MCF 10A (cell line): ENCODE results near the gene CDK14. TPM values are rescaled to one million over a fixed set of nuclear protein-coding genes. Genes with fewer than 3 reads are reported as not detected.

Source experiments
- BruUV-seq: library from RNA; stranded (reverse); fragments of 400-500 nt; replicated peaks from 2 replicates; lab custom pipeline; 2021; lab: Mats Ljungman, UMichigan
- CTCF ChIA-PET: fragments of 300-600 bp; sonication (Branson Sonifier 250); formaldehyde crosslinking; extraction: SDS; loops from one replicate; lab custom pipeline; 2021; ENCODE audit warnings: antibody characterized with exemption, inconsistent platforms; lab: Yijun Ruan, JAX
- POLR2A ChIA-PET: fragments of 300-600, 350-650 bp; sonication (Branson Sonifier 250); formaldehyde crosslinking; extraction: SDS; loops from one replicate; lab custom pipeline; 2020; ENCODE audit warnings: antibody characterized with exemption, inconsistent platforms; lab: Yijun Ruan, JAX
- DNase-seq: peaks from one replicate; pipeline ENCODE4 v3.0.0-alpha.2; 2018; ENCODE audit not compliant: unreplicated experiment
- H3K27ac Mint-ChIP-seq: one replicate; pipeline ENCODE4 v1.8.0; 2022; ENCODE audit warnings: mild to moderate bottlenecking, low read depth, mixed read lengths; ENCODE audit not compliant: unreplicated experiment
- H3K27me3 Mint-ChIP-seq: one replicate; pipeline ENCODE4 v1.8.0; 2022; ENCODE audit warnings: mixed read lengths; ENCODE audit not compliant: insufficient read depth, unreplicated experiment
- H3K36me3 Mint-ChIP-seq: one replicate; pipeline ENCODE4 v1.8.0; 2022; ENCODE audit warnings: mild to moderate bottlenecking, moderate library complexity, mixed read lengths; ENCODE audit not compliant: insufficient read depth, unreplicated experiment
- H3K4me1 Mint-ChIP-seq: one replicate; pipeline ENCODE4 v1.8.0; 2022; ENCODE audit warnings: mixed read lengths; ENCODE audit not compliant: insufficient read depth, unreplicated experiment
- H3K4me3 Mint-ChIP-seq: one replicate; pipeline ENCODE4 v1.8.0; 2022; ENCODE audit warnings: mild to moderate bottlenecking, moderate library complexity, mixed read lengths; ENCODE audit not compliant: unreplicated experiment
- H3K9me3 Mint-ChIP-seq: one replicate; pipeline ENCODE4 v1.8.0; 2022; ENCODE audit warnings: mixed read lengths; ENCODE audit not compliant: unreplicated experiment
- CTCF ChIP-seq: fragments of 200-600 bp; IDR thresholded peaks from one replicate; pipeline ENCODE4 v1.8.0; 2022; ENCODE audit warnings: antibody characterized with exemption, mild to moderate bottlenecking; ENCODE audit not compliant: unreplicated experiment
- intact Hi-C: fragments of 100-400 bp; cut with micrococcal nuclease; formaldehyde crosslinking; loops from 2 replicates; pipeline ENCODE4 v1.14.1; 2022
- total RNA-seq: library from RNA; stranded (reverse); gene quantifications from 2 replicates; pipeline ENCODE4 v1.2.3, GENCODE V29; 2022

The CDK14 gene
- total RNA-seq, 1 experiment from 2014 or later = 32.0 TPM

DNA sequence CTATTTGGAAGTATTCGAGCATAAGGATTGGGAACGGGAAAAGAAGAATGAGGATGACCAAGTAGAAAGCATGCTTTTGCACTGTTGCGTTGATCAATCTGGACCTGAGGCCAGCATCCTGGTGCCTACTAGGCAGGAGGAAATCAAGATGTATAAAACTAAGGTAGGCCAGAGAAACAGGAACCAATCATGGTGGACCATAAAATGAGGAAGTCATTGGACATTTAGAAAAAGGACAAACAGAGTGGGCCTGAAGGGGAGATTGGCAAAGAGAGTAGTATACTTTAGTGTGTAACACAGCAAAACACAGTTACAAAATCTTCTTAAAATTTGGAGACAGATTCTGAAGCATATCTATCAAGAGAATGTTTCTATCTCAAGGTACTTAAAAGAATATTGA, 497.1 kb downstream of the CDK14 start:
- POLR2A ChIA-PET = no interaction called here
- CTCF ChIA-PET = no interaction called here
- Mint-ChIP-seq H3K27ac (no peak overlapping the region), H3K4me1 (no peaks in the 10 kb centered on the region), H3K4me3 (no peak overlapping the region), H3K36me3 (no peaks in the 10 kb centered on the region), H3K9me3 (no peaks in the 10 kb centered on the region), H3K27me3 (no peaks in the 10 kb centered on the region)
- BruUV-seq = no TSS peak
- no peak for DNase-seq
- intact Hi-C loops = no loop called here
- no peak for TF ChIP-seq CTCF

- no peak overlapping the region for H3K27ac Mint-ChIP-seq
- no peaks in the 10 kb centered on the region for H3K36me3 Mint-ChIP-seq
- no peak for DNase-seq
- BruUV-seq = no TSS peak
- CTCF ChIA-PET = interaction anchor here (1.2 kb wide), 1 partner anchor 8 kb away, joined by 8 read pairs; no protein-coding TSS in a partner anchor
- no peak overlapping the region for H3K4me3 Mint-ChIP-seq
- intact Hi-C loops = no loop called here
- no peaks in the 10 kb centered on the region for H3K4me1 Mint-ChIP-seq
- no peaks in the 10 kb centered on the region for H3K9me3 Mint-ChIP-seq
- H3K27me3 Mint-ChIP-seq = no peaks in the 10 kb centered on the region
- TF ChIP-seq CTCF = no peak
- POLR2A ChIA-PET = no interaction called here
Observed at GRCh38 chr7:91098566-91098965, 502.4 kb downstream of the CDK14 start.

- DNase-seq = no peak
- CTCF ChIA-PET = no interaction called here
- Mint-ChIP-seq H3K27me3 (no peaks in the 10 kb centered on the region), H3K4me1 (no peaks in the 10 kb centered on the region), H3K4me3 (no peak overlapping the region), H3K36me3 (no peaks in the 10 kb centered on the region), H3K27ac (no peak overlapping the region), H3K9me3 (no peaks in the 10 kb centered on the region)
- BruUV-seq = no TSS peak
- POLR2A ChIA-PET = no interaction called here
- intact Hi-C loops = no loop called here
- TF ChIP-seq CTCF = no peak
Observed at GRCh38 chr7:91103363-91103762, 507.2 kb downstream of the CDK14 start.

DNA sequence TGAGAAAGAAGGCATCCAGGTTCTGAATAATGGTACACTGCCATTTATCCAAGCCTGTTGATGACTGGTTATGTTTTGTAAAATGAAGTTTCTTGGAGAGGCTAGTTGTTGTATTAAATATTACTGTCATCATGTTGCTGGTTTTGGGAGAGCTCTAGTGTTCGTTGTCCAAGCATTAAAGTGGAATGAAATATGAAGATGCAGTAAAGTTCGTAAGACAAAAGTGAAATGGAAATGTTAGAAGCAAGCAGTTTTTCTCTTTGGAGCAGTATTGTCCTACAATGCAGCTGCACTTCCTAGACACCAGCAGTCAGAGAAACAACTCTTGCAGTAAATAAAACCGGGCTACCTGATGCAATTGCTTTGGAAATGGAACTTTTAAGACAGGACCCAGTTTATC, 511.3 kb downstream of the CDK14 start:
- no peak overlapping the region for H3K27ac Mint-ChIP-seq
- no peak for DNase-seq
- no peaks in the 10 kb centered on the region for H3K27me3 Mint-ChIP-seq
- ChIA-PET CTCF (interaction anchor here (0.9 to 2.3 kb wide), 3 partner anchors 18 to 25 kb away, joined by 3 to 10 read pairs (median 3); no protein-coding TSS in a partner anchor), POLR2A (no interaction called here)
- TF ChIP-seq CTCF = no peak
- no TSS peak for BruUV-seq
- peaks cover 2% of the 10 kb centered on the region for H3K36me3 Mint-ChIP-seq
- no peaks in the 10 kb centered on the region for H3K4me1 Mint-ChIP-seq
- intact Hi-C loops = loop anchor here (5.0 kb wide), 1 partner anchor 160 kb away; no protein-coding TSS in a partner anchor
- no peak overlapping the region for H3K4me3 Mint-ChIP-seq
- no peaks in the 10 kb centered on the region for H3K9me3 Mint-ChIP-seq
